Effector CD4-positive, alpha-beta T cell (primary cell): Measurements from ENCODE around the gene MAP3K4.
"Not testable (repeated sequence)": the region's sequence is repeated elsewhere in the genome, so short reads cannot be mapped to it uniquely, and the experiment has no call there.

ENCODE experiments used
- DNase-seq: peaks from one replicate; pipeline ENCODE4 v3.0.0-alpha.2; 2020

The MAP3K4 gene

DNA sequence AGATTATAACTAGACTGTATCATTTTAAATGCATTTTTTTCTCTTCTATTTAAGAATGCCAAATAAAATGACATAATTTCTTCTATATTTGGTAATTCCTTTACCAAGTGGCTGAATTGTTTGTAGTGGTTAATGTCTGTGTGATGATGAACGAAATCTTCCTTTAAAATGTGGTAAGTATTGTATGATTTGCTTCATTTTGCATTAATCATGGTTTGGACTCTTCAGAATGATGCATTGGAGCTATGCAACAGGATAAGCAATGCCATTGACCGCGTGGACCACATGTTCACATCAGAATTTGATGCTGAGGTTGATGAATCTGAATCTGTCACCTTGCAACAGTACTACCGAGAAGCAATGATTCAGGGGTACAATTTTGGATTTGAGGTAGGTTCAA lies 99.6 kb downstream of the MAP3K4 start:
- DNase-seq = no peak

DNA sequence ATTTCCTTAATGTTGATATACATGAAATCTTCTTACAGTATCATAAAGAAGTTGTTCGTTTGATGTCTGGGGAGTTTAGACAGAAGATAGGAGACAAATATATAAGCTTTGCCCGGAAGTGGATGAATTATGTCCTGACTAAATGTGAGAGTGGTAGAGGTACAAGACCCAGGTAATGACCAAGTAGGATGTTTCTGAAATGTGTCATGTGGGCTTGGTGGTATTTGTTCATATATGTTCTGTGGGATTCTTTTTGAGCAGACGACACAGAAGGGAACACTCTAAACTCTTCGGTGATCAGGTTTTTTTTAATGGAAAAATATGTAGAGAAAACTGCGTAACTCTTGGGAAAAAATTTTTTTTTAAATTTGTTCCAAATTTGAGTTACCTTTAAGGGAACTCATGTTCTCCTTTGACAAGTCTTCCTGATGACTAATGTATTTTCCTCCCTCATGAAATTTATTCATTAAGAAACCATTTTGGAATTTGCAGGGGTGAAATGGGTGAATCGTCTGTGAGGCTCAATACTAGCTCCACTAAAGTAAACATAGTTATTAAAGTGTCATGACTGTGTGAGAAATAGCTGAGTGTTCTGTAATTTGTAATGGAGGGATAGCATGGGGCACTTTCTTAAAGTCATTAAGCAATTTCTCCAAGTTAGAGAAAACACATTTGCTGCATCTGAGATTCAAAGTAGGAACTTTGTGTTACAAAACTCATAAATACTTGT lies 100.6 kb downstream of the MAP3K4 start:
- no peak for DNase-seq

DNA sequence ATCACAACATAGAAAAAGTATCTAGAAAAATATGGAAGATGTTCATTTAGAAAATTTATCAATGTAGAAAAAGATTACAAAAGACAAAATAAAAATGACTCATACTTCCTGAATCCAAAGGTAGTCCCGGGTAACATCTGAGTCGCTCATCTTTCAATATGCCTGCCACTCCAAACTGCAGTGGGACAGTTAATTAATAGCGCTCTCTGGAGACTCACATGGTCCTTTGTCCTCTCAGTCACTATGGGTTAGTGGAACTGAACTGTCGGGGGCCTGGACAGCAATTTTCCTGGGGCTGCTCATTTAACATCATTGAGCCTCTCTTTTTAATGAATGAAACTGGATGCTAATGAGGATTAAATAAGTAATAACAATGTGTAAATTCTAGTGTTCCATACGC lies 103.4 kb downstream of the MAP3K4 start:
- DNase-seq = no peak

DNA sequence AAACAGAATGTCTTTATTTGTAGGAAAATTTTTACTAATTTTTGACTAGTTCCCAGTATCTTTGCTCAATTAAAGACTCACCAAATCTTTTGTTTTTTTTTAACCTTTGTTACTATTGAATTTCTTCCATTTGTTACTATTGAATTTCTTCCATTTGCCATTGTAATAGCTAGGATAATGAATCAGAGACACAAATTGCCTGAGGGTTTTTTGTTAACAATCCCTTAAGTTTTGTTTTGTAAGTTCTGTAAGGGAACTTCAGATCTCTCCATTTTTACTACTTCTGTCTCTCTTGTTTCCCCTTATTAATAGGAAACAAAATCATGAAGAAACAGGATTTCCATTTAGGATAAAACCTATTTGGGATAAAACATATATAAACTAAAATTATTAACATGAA lies 104.3 kb downstream of the MAP3K4 start:
- DNase-seq = no peak

DNA sequence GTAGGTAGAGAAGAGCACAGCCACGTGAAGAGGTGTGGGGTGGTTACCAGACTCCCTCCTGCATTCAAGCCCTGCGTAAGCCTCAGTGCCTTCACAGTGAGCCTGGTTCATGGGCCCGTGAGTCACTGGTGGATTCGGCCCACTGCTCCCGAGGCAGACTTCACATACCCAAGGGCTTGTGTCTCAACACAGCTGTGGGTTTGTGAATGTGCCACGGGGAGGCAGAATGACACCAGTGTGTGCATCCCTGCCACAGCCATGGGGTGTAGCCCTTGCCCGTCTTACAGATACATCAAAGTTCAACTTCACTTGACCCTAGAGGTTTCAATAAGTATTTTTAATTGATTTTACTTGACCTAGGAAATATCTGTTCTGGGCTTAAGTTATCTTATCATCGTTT lies 108.5 kb downstream of the MAP3K4 start:
- DNase-seq = no peak

DNA sequence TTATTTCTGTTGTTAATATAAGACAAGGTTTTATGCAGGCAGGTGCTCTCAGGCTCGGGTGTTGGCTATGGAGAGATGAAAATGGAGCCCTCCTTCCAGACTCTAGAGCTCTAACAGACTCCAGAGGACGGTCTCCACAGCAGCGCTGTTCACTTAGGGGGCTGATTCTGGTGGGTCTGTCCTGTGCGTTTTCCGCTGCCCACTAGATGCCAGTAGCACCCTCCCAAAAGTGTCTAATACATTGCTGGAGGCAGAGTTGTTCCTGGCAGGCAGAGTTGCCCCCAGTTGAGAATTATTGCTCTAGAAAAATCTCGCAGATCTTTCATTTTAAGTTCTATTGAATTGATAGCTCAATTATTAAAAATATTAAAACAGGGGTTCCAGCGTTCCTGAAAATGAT lies 109.9 kb downstream of the MAP3K4 start:
- DNase-seq = no peak

DNA sequence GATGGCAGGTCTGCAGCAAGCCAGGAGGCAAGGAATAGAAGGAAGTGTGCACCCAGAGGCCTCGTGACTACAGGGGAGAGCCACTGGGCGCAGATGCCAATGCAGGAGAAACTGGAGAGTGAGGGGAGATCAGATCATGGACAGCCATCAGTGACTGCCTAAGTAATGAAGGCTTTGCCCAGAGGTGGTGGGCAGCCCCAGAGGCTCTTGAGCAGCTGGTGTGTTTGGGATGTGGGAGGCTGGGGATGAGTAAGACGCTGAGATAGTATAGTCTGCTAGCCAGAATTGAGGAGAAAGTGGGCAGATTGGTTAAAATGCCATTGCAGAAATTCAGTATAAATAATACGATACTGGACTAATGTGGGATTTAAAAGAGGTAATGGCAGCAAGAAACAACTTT lies 111.9 kb downstream of the MAP3K4 start:
- no peak for DNase-seq

DNA sequence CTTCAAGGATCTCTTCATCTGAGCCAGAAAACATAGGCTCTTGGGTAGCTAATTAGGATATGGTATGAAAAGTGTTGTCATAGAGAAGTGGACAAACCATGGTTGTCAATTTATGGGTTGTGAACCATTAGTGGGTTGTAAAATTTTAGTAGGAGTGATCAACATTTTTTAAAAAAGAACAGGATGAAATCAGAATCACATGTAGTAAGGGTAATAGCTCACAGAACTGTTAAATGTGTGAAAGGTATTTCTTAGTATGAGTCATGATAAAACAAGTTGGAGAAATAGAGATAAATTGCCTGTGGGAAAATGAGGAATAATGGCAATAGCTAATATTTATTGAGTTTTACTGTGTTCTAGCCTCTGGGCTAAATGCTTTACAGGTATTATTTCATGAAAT lies 113.4 kb downstream of the MAP3K4 start:
- no peak for DNase-seq

DNA sequence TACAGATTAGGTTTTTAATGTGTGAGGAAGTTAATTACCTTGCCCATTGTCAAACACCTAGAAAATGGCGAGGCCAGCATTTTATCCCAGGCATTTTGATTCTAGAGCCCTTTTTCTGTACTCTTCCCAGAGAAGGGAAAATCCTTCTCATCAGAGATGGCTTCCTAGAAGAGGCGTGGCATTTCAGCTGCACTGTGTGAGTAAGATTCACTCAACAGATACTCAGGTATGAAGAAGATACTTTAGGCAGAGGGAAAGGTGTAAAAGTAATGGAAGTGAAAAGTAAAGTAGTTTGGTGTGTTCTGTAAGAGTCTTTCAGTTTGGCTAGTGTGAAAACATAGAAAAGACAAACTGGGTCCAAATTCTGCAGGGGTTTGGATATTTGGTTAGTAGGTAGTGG lies 113.8 kb downstream of the MAP3K4 start:
- DNase-seq = no peak

DNA sequence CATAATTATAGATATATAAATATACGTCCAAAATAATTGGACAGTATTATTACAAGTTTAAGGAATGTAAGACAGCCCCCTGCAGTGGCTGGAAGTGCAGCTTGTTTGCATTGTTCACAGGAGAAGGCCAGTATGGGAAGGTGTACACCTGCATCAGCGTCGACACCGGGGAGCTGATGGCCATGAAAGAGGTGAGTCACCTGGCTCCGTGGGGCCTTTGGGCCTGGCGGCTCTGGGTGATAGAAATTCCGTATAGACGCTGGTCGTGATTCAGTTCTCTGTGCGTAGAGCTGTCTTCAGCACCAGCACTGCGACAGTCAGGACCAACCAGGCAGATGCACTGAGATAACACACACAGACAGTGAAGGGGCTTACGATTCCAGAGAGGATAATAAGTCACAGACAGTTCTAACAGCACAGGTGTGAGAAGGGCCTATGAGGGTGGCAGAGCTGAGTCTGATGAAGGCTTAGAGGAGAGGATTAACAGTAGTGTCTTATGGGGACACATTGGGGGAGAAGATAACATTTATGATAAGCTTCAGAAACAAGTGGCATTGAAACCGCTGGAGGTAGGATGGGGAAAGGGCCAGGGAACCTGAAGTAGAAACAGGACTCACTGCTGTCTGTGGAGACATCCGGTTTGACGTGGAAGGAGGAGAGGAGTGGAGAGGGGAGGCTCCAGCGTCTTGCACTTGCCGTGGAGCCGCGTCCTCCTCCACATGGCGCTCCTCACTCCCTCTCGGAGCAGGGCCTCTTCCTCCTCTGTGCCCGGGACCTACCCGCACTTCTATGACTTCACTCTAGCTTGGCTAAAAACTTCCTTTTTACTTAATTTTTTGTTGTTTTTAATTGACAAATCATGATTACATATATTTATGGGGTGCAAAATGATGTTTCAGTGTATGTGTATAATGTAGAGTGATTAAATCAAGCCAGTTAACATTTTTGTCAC lies 116.5 kb downstream of the MAP3K4 start:
- no peak for DNase-seq

DNA sequence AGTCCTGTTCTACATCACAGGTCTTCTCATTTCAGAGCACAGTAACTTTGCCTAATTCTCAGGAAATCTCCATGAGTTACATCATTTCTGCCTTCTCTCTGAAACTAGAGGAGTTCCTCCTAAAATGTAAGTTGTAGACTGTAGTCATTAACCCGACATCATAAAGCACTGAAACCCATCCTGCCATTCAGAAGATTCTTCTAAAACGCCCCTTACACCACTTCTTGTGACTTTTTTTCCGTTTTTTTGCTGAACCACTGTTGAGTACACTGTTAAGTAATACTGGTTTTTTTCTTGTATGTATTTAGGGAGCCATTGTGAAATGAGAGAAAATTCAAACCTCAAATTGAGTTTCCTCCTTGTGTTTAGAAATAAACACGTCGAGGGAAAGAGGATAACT lies 117.3 kb downstream of the MAP3K4 start:
- no peak for DNase-seq

DNA sequence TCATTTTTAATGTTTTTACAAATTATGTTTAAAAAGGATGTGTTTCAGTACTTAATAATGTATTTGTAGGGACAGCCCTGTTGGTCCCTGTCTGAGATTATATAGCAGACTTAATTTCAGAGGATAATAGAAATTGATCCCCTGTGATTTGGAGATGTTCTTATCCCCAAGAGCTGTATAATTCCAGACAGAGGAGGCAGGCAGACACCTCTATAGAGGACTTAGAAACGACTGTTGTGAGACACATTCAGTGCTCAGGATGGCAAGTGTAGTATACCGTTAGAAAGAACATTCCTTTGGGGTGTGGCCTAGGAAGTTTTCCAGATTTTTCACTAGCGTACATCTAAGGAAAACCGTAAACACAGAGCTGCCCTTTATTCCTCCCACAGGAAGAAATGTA lies 117.8 kb downstream of the MAP3K4 start:
- DNase-seq = no peak

DNA sequence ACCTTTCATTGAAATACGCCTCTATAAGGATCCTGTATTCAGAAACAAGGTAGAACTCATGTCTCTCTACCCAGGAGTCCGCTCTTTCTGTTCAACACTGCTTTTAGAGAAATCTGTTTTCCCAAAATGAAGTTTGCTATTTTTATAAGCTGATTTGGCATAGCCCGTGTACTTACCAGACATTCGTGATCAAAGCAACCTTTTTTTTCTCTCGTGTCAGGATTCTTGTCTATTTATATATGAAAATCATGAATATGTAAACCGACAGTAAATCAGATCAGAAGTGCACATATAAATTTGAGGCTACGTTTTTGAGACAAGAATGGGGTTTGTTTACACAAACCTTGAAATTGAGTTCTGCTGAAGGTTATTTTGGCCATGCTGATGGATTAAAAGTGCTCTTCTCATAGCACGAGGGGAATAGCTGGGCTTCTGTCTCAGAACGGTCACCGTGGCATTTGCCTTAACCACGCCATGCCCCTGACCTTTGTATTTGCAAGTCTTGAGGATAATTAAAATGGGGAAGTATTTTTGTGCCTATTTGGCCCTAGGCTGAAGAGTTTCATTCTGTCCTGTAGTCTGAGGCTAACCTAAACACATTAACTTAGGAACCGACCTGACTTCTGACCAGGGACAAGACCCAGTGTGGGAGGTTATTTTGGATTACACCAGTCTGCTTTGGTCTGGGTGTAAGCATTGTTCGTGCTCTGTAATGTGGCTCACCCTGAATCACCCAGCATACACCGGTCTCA lies 118.6 kb downstream of the MAP3K4 start:
- DNase-seq = no peak

DNA sequence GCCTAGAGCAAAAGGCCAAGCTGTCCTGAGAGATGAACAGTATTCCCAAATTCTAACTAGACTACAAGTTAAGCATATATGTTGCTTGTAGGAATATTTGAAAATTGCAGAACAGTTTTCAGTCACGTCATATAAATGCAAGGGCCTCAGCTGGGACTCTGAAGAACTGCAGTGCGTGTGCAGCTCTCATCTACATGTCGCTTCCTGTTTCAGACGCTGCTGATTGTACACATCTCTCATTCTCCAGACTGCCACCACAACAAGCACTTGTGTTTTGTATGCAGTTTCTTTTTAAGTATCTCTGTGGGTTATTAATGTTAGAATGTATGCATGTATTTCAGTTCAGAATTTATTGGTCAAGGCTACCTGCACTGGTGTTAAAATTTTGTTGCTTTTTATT lies 119.7 kb downstream of the MAP3K4 start:
- DNase-seq = no peak

DNA sequence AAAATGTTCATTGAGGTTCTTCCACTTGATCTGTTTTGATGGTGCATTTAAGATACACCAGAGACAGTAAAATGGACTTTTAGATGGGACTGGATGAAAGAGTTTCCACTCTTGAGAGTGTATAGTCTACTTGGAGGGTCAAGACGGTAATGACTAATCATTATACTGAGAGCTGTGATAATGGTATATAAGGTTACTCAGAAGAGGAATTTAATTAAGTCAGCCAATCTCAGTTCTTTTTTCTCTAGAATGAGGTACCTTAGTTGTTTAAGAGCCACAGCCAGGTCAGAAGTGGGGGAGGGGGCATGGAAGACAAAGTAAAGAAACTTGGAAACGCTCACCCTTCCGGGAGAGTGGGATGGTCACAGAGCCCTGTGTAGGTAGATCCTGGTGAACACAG lies 123.9 kb downstream of the MAP3K4 start:
- DNase-seq = no peak

DNA sequence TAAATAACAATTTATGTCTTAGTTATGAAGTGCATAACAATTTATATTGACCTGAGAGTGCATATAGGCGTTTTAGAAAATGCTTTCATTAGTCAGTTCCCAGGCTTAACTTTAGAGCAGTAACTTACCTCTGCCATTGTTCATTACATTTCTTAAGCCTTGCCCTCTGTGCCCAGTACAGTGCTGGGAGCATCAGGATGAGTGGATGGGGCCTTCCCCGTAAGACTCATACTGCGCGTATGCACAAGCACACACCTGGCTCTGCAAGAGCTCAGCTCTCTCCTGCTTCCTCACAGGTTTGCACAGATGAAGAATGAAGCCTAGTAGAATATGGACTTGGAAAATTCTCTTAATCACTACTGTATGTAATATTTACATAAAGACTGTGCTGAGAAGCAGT lies 125.0 kb downstream of the MAP3K4 start:
- DNase-seq = no peak

DNA sequence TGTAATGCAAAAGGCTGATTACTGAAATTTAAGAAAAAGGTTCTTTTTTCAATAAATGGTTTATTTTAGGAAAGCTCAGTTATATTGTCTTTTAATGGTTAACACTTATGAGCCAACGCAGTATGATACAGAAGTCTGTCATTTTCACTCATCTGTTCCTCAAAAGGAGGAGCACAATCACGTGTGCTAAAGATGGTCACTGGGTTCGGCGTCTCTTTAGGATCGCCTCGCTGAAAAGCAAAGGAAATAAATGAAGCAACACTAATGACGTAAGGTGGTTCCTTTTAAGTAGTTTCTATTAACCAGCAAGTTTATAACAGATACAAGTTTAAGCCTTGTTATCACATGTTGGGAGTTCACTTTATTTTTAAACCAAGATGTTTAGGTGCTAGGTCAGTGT lies 125.7 kb downstream of the MAP3K4 start:
- no peak for DNase-seq

DNA sequence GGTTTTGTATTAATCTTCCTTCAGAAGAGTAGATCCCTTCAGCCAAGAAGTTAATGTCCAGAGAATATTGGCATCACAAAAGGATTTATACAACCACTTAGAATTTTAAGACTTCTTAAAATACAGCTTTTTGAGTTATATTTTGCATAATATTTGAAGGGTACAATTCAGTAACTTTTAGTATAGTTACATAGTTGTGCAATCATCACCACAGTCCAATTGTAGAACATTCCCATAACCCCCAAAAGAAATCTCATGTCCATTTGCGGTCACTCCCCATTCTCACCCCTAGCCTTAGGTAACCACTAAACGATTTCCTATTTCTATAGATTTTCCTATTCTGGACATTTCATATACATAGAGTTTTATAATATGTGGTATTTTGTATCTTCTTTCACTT lies 126.4 kb downstream of the MAP3K4 start:
- no peak for DNase-seq

DNA sequence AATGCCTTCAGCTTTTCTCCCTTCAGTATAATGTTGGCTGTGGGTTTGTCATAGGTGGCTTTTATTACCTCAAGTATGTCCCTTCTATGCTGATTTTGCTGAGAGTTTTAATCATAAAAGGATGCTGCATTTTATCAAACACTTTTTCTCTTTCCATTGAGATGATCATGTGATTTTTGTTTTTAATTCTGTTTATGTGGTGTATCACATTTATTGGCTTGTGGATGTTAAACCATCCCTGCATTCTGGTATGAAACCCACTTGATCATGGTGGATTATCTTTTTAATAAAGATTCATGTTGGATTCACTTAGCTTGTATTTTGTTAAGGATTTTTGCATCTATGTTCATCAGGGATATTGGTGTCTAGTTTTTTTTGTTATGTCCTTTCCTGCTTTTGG lies 131.8 kb downstream of the MAP3K4 start:
- not testable (repeated sequence) for DNase-seq

DNA sequence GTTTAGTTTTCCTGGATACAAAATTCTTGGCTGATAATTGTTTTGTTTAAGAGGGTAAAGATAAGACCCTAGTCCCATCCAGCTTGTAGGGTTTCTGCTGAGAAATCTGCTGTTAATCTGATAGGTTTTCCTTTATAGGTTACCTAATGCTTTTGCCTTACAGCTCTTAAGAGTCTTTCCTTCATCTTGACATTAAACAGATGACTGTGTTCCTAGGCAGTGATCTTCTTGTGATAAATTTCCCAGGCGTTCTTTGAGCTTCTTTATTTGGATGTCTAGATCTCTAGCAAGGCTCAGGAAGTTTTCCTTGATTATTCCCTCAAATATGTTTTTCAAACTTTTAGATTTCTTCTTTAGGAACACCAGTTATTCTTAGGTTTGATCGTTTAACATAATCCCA lies 134.0 kb downstream of the MAP3K4 start:
- DNase-seq = no peak

DNA sequence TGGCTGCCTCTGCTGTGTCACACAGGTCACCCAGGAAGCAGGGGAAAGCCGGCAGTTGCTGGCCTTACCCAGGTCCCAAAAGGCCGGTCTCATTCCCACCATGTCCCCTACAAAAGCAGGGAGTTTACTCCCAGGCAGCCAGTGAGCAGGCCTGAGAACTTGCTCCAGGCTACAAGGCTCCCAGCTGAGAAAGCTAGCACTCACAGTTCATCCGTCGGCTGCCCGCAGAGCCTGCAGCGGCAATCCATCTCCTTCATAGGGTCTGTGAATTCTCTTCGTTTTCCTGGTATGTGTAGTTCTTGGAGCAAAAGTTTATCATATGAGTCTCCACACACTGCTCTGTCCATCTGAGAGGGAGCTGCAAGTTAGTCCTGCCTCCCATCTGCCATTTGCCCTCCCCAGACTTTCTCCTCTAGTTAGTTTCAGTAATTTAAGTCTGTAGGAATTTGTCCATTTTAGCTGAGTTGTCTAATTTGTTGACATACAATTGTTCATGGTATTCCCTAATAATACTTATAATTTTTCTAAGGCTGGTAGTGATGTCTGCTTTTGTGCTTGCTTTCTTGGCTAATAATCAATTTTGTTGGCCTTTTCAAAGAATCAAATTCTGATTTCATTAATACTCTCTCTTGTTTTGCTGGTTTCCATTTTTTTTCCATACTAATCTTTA lies 135.6 kb downstream of the MAP3K4 start:
- no peak for DNase-seq

DNA sequence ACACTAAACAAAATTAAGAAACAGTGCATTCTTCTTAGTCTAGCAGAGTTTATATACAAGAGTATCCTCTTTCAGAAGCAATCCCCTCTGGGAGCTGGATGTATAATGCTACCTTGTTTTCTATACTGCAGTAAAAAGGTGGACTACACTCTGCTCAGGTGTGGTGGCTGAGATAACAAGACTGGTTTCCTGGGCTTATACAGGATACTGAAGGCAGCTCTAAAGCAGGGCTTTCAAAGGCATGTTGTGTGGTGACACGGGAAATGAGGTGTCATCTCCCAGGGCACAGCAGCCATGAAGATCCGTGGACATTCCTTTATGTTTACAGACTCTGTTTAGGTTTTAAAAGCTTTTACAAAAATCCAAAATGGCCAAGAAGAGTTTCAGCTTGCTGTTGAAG lies 136.7 kb downstream of the MAP3K4 start:
- no peak for DNase-seq

DNA sequence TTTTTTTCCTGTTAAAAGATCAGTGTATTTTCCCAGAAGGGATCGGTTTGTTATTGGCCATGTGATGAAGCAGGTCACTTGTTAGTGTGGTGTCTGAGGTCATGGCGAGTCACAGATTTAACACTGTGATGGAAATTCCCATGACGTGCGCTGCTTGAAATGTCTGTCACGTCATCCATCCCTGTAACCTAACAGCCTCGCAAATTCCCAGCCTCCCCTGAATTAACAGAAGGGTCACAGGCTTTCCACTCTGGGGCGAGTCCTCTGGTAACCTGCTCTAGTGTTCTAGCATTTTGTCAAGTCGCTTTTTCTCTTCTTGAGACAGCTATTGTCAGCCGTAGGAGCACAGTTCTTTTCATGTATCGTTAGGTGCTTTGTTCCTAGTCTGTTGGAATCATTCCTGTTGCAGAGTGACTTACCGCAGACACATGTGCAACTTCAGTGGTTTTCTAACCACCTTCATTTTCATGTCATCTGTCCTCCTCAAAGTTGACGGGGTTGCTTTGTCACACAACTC lies 137.2 kb downstream of the MAP3K4 start:
- no peak for DNase-seq
